ENCODE data around the gene NOP16. TPM values are rescaled to one million over a fixed set of nuclear protein-coding genes. Genes with fewer than 3 reads are reported as not detected.

Gene NOP16
- total RNA-seq, 4 donors from 2014 or later = 21.6 to 43.5 (median 33.9) TPM

DNA sequence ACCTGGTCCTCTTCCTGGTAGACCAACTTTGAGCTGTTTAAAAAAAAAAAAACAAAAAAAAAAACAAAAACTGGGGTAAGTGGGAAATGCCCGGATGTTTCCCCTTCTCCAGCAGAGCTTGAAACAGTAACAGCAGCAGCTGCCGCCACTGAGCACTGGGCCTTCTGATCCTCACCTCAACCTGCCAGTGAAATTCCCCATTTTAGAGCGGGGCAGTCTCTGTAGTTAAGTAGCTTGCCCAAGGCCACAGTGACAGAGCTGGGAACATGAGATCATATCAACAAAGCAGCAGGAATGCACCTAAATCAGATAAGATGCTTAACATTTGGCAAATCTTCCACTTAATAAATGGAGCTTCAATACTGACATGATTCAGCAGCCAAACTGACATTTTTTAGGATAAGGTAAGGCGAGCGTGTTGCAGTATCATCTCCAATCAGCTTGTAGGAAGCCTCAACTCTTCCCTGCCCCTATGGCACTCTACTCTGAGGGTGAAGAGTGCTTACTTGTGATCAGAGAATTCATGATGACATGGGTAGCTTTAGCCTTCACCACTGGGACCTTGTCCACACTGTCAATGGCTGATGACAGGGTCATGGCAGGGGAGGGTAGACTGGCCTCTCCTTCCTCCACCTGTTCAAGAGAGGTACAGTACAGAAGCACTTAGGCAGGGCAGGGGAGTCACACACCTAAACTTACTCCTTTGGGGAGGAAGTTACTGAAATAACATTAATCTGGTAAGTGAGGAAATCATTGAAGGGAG lies 36.1 kb downstream of the NOP16 start:
- peak overlapping the region in 1 of 4 donors; percentile 66 for H3K27ac ChIP-seq
- no peaks in the 10 kb centered on the region for H3K27me3 ChIP-seq
- no peaks in the 10 kb centered on the region for H3K9me3 ChIP-seq
- no peak for DNase-seq
- peaks cover 0 to 13% of the 10 kb centered on the region in 2 donors for H3K4me1 ChIP-seq
- TF ChIP-seq, protein P1, sequence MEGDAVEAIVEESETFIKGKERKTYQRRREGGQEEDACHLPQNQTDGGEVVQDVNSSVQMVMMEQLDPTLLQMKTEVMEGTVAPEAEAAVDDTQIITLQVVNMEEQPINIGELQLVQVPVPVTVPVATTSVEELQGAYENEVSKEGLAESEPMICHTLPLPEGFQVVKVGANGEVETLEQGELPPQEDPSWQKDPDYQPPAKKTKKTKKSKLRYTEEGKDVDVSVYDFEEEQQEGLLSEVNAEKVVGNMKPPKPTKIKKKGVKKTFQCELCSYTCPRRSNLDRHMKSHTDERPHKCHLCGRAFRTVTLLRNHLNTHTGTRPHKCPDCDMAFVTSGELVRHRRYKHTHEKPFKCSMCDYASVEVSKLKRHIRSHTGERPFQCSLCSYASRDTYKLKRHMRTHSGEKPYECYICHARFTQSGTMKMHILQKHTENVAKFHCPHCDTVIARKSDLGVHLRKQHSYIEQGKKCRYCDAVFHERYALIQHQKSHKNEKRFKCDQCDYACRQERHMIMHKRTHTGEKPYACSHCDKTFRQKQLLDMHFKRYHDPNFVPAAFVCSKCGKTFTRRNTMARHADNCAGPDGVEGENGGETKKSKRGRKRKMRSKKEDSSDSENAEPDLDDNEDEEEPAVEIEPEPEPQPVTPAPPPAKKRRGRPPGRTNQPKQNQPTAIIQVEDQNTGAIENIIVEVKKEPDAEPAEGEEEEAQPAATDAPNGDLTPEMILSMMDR (IDR thresholded peaks at IDR 0.05 in 4 of 5, conservative IDR thresholded peaks at IDR 0.05 in 1 of 5) = no peak
- no peak for TF ChIP-seq POLR2A (IDR thresholded peaks at IDR 0.05)
- ATAC-seq = no peak
- intact Hi-C loops (cut with DNase I; ENCODE audit: low total_unique reads) (no loop called here), in situ Hi-C loops (cut with MboI; ENCODE audit: low sequenced_read_pairs in 4 of 4) (no loop called here)
- no peak overlapping the region for H3K4me3 ChIP-seq
- peaks cover 0 to 82% of the 10 kb centered on the region in 2 donors for H3K36me3 ChIP-seq

DNA sequence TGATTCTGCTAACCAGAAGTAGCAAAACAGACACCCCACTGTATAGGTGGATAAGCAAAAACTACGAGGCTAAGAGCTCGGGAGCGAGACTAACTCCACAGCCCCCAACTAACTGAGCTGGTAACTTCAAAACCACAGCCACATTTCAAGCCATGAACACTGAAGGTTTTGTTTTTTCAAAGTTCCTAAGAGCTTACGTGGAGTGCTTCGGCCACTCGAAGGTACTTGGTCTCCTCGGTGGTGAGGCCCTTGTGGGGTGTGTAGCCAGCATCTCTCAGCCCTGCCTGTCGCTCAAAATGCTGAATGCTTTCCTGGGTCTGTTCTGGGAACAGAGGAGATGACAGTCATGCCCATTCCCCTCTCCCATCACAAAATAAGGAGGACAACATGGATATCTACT lies 38.0 kb downstream of the NOP16 start:
- Histone ChIP-seq H3K36me3 (peaks cover 0 to 91% of the 10 kb centered on the region in 2 donors), H3K9me3 (no peaks in the 10 kb centered on the region), H3K27ac (no peak overlapping the region), H3K4me3 (no peak overlapping the region), H3K27me3 (no peaks in the 10 kb centered on the region), H3K4me1 (peaks cover 0 to 10% of the 10 kb centered on the region in 2 donors)
- in situ Hi-C loops (cut with MboI; ENCODE audit: low sequenced_read_pairs in 4 of 4) (no loop called here), intact Hi-C loops (cut with DNase I; ENCODE audit: low total_unique reads) (no loop called here)
- ATAC-seq = no peak
- TF ChIP-seq POLR2A (IDR thresholded peaks at IDR 0.05) = no peak
- TF ChIP-seq, protein P1 (IDR thresholded peaks at IDR 0.05 in 4 of 5, conservative IDR thresholded peaks at IDR 0.05 in 1 of 5) = no peak
- DNase-seq = no peak

GRCh38 chr5:176342766-176343458 lies 45.5 kb downstream of the NOP16 start:
- Histone ChIP-seq H3K27ac (no peak overlapping the region), H3K36me3 (peaks cover 0 to 37% of the 10 kb centered on the region in 2 donors), H3K9me3 (no peaks in the 10 kb centered on the region), H3K4me1 (peaks cover 0 to 16% of the 10 kb centered on the region in 2 donors), H3K27me3 (no peaks in the 10 kb centered on the region), H3K4me3 (no peak overlapping the region)
- ATAC-seq = peak in 1 of 2 donors; percentile 39
- in situ Hi-C loops (cut with MboI; ENCODE audit: low sequenced_read_pairs in 4 of 4) = no loop called here
- no peak for DNase-seq
- TF ChIP-seq, protein P1 (IDR thresholded peaks at IDR 0.05 in 4 of 5, conservative IDR thresholded peaks at IDR 0.05 in 1 of 5) = no peak
- TF ChIP-seq POLR2A (IDR thresholded peaks at IDR 0.05) = no peak
- intact Hi-C loops (cut with DNase I; ENCODE audit: low total_unique reads) = no loop called here

DNA sequence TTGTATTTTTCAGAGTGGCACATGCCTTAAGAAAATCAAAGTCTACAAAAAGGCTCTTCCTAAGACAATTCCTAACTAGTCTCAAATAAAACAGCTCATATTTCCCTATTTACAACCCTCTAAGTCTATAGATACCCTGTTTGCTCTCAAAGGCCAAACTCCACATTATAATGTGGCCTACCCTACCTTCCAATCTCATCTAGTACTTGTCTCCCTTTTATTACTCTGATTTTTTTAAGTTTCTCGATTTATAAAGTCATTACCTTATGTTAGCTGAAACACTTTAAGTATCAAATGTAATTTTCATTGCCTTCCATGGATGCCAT lies 46.3 kb downstream of the NOP16 start:
- Histone ChIP-seq H3K4me1 (peaks cover 0 to 17% of the 10 kb centered on the region in 2 donors), H3K27ac (no peak overlapping the region), H3K9me3 (no peaks in the 10 kb centered on the region), H3K27me3 (no peaks in the 10 kb centered on the region), H3K4me3 (no peak overlapping the region), H3K36me3 (peaks cover 0 to 29% of the 10 kb centered on the region in 2 donors)
- in situ Hi-C loops (cut with MboI; ENCODE audit: low sequenced_read_pairs in 4 of 4) (no loop called here), intact Hi-C loops (cut with DNase I; ENCODE audit: low total_unique reads) (no loop called here)
- TF ChIP-seq POLR2A (IDR thresholded peaks at IDR 0.05) = no peak
- TF ChIP-seq, protein P1 (IDR thresholded peaks at IDR 0.05 in 4 of 5, conservative IDR thresholded peaks at IDR 0.05 in 1 of 5) = no peak
- no peak for ATAC-seq
- no peak for DNase-seq

Measured in gastrocnemius medialis (tissue), 4 donors.